OCI-LY7 (cell line): ENCODE results near the gene SMIM11. TPM values are rescaled to one million over a fixed set of nuclear protein-coding genes. Genes with fewer than 3 reads are reported as not detected.

Source experiments
- BruUV-seq: library from RNA; stranded (reverse); fragments of 400-500 nt; replicated peaks from 2 replicates; lab custom pipeline; 2021; lab: Mats Ljungman, UMichigan
- CTCF ChIA-PET: fragments of 300-600 bp; sonication (Branson Sonifier 250); formaldehyde crosslinking; loops from one replicate; lab custom pipeline; 2022; ENCODE audit warnings: antibody characterized with exemption; ENCODE audit not compliant: unreplicated experiment; lab: Charles Lee
- POLR2A ChIA-PET: fragments of 300-600 bp; sonication (Branson Sonifier 250); formaldehyde crosslinking; loops from one replicate; lab custom pipeline; 2022; ENCODE audit warnings: antibody characterized with exemption; lab: Charles Lee
- DNase-seq: peaks from one replicate; pipeline ENCODE4 v3.0.0-alpha.2; 2015; ENCODE audit warnings: low spot score
- H2AFZ ChIP-seq: fragments of 200-600 bp; sonication (generic), shearing (Covaris generic); 2 replicates; pipeline ENCODE4 v1.6.1; 2014; ENCODE audit warnings: mild to moderate bottlenecking, antibody characterized with exemption, low read length, moderate library complexity
- H3K27ac ChIP-seq: fragments of 200-600 bp; sonication (generic); 2 replicates; pipeline ENCODE4 v1.5.1; 2014; ENCODE audit warnings: mixed run types, low read depth, mild to moderate bottlenecking, moderate library complexity, low read length, inconsistent platforms; ENCODE audit not compliant: poor library complexity, severe bottlenecking
- H3K36me3 ChIP-seq: fragments of 200-600 bp; sonication (generic); 2 replicates; pipeline ENCODE4 v1.6.1; 2014; ENCODE audit warnings: mild to moderate bottlenecking, antibody characterized with exemption, low read length, moderate library complexity, mixed read lengths; ENCODE audit not compliant: insufficient read depth
- H3K4me1 ChIP-seq: fragments of 200-600 bp; sonication (generic); 2 replicates; pipeline ENCODE4 v1.5.1; 2014; ENCODE audit warnings: mild to moderate bottlenecking, low read length; ENCODE audit not compliant: insufficient read depth, poor library complexity, severe bottlenecking
- H3K4me2 ChIP-seq: fragments of 200-600 bp; sonication (generic); 2 replicates; pipeline ENCODE4 v1.6.1; 2014; ENCODE audit warnings: mild to moderate bottlenecking, low read length
- H3K4me3 ChIP-seq: fragments of 200-600 bp; sonication (generic); 2 replicates; pipeline ENCODE4 v1.5.1; 2014; ENCODE audit warnings: mild to moderate bottlenecking, low read depth, low read length; ENCODE audit not compliant: poor library complexity, severe bottlenecking
- H3K79me2 ChIP-seq: fragments of 200-600 bp; sonication (generic); 2 replicates; pipeline ENCODE4 v1.6.1; 2016; ENCODE audit warnings: low read depth, mild to moderate bottlenecking, low read length, moderate library complexity, mixed read lengths; ENCODE audit not compliant: insufficient read depth
- H3K9me2 ChIP-seq: fragments of 200-600 bp; sonication (generic); 2 replicates; pipeline ENCODE4 v1.6.1; 2016; ENCODE audit warnings: mild to moderate bottlenecking, low read length, mixed read lengths; ENCODE audit not compliant: insufficient read depth
- H3K9me3 ChIP-seq: fragments of 200-600 bp; sonication (generic); 2 replicates; pipeline ENCODE4 v1.6.1; 2014; ENCODE audit warnings: mild to moderate bottlenecking, mixed run types, low read length, mixed read lengths
- H4K20me1 ChIP-seq: fragments of 200-600 bp; sonication (generic); 2 replicates; pipeline ENCODE4 v1.6.1; 2014; ENCODE audit warnings: mild to moderate bottlenecking, antibody characterized with exemption, low read length, moderate library complexity, mixed read lengths; ENCODE audit not compliant: insufficient read depth
- EZH2phosphoT487 ChIP-seq: fragments of 200-600 bp; sonication (generic); IDR thresholded peaks from 2 replicates; pipeline ENCODE4 v1.6.1; 2018; ENCODE audit warnings: low read depth, borderline replicate concordance, mild to moderate bottlenecking, mixed run types, antibody characterized with exemption, low read length, moderate library complexity, mixed read lengths
- intact Hi-C: fragments of 100-400 bp; cut with micrococcal nuclease; formaldehyde crosslinking; loops from one replicate; pipeline ENCODE4 v1.10.0; 2022; ENCODE audit not compliant: unreplicated experiment
- total RNA-seq, 2 experiments: library from RNA; depleted of rRNA in 1 of 2; stranded (reverse); fragments of >200 nt in 1 of 2; shearing (Covaris generic) in 1 of 2; gene quantifications; 2 replicates each; pipeline ENCODE4 v1.2.3, GENCODE V29; 2014 to 2022
- TF ChIP-seq, protein P1 (sequence below): fragments of 200-600 bp; sonication (generic); conservative IDR thresholded peaks from 2 replicates; pipeline ENCODE4 v1.5.1; 2014; ENCODE audit warnings: mild to moderate bottlenecking, antibody characterized with exemption, low read length, moderate library complexity, mixed read lengths

SMIM11 gene
- total RNA-seq, 2 experiments from 2014 or later: 3.8 to 6.1 TPM

DNA sequence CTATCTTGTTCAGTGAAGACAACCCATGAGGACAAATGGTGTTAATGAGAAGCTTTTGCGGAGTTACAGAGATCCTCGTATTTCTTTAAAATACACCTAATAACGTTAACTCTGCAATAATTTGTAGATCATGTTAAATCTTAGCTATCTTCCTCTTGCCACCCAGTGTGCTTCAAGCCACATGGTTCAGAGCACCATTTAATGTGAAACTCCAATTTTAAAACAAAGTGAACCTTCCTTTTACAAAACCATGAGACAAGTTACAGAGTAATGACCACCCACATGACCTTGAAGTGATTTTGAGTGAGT is 13.2 kb upstream of the SMIM11 start:
- intact Hi-C loops: no loop called here
- CTCF ChIA-PET: no interaction called here
- H3K27ac ChIP-seq: no peak overlapping the region
- H4K20me1 ChIP-seq: no peaks in the 10 kb centered on the region
- no peaks in the 10 kb centered on the region for H3K9me2 ChIP-seq
- no peak overlapping the region for H3K4me3 ChIP-seq
- H3K36me3 ChIP-seq: no peaks in the 10 kb centered on the region
- H2AFZ ChIP-seq: peak overlapping the region; percentile 84
- H3K4me1 ChIP-seq: peaks cover 4% of the 10 kb centered on the region
- POLR2A ChIA-PET: interaction anchor here (0.6 to 1.5 kb wide), 2 partner anchors 11 to 448 kb away, joined by 4 to 6 read pairs; no protein-coding TSS in a partner anchor
- no TSS peak for BruUV-seq
- no peak overlapping the region for H3K4me2 ChIP-seq
- TF ChIP-seq EZH2phosphoT487: no peak
- TF ChIP-seq, protein P1, sequence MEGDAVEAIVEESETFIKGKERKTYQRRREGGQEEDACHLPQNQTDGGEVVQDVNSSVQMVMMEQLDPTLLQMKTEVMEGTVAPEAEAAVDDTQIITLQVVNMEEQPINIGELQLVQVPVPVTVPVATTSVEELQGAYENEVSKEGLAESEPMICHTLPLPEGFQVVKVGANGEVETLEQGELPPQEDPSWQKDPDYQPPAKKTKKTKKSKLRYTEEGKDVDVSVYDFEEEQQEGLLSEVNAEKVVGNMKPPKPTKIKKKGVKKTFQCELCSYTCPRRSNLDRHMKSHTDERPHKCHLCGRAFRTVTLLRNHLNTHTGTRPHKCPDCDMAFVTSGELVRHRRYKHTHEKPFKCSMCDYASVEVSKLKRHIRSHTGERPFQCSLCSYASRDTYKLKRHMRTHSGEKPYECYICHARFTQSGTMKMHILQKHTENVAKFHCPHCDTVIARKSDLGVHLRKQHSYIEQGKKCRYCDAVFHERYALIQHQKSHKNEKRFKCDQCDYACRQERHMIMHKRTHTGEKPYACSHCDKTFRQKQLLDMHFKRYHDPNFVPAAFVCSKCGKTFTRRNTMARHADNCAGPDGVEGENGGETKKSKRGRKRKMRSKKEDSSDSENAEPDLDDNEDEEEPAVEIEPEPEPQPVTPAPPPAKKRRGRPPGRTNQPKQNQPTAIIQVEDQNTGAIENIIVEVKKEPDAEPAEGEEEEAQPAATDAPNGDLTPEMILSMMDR: peak; percentile 66
- H3K79me2 ChIP-seq: no peaks in the 10 kb centered on the region
- DNase-seq: no peak
- peaks cover 5% of the 10 kb centered on the region; the same call in 1 of the 2 replicates for H3K9me3 ChIP-seq

DNA sequence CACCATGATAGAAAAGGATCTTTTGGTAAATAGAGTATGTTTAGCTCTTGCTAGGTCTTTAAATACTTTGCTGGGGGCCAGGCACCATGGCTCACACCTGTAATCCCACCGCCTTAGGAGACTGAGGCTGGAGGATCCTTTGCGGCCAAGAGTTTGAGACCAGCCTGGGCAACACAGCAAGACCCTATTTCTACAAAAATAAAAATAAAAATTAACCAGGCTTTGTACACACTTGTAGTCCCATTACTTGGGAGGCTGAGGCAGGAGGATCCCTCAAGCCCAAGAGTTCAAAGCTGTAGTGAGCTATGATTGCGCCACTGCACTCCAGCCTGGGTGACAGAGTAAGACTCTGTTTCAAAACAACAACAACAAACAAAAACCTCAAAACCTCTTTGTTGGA is 12.6 kb upstream of the SMIM11 start:
- Histone ChIP-seq H3K4me3 (no peak overlapping the region), H2AFZ (no peak overlapping the region), H3K36me3 (no peaks in the 10 kb centered on the region), H4K20me1 (no peaks in the 10 kb centered on the region), H3K4me2 (no peak overlapping the region), H3K79me2 (no peaks in the 10 kb centered on the region), H3K4me1 (peaks cover 4% of the 10 kb centered on the region), H3K27ac (no peak overlapping the region), H3K9me3 (peaks cover 5% of the 10 kb centered on the region; the same call in 1 of the 2 replicates), H3K9me2 (no peaks in the 10 kb centered on the region)
- no peak for TF ChIP-seq EZH2phosphoT487
- TF ChIP-seq, protein P1: no peak
- no peak for DNase-seq
- ChIA-PET POLR2A (interaction anchor here (0.6 to 1.5 kb wide), 2 partner anchors 10 to 449 kb away, joined by 4 to 6 read pairs; no protein-coding TSS in a partner anchor), CTCF (no interaction called here)
- intact Hi-C loops: no loop called here
- BruUV-seq: no TSS peak

GRCh38 chr21:34363733-34364132 is 11.6 kb upstream of the SMIM11 start, which contains the start of gene KCNE2:
KCNE2 (plus strand) TSS chr21:34364006; CDS start chr21:34370479, 6,473 bp downstream.
- H3K4me1 ChIP-seq: peaks cover 4% of the 10 kb centered on the region
- CTCF ChIA-PET: no interaction called here
- POLR2A ChIA-PET: no interaction called here
- no peak within 1 kb of the TSS for H2AFZ ChIP-seq
- no peak within 1 kb of the TSS for H3K27ac ChIP-seq
- H3K79me2 ChIP-seq: no peaks in the 10 kb centered on the region
- BruUV-seq: no TSS peak
- intact Hi-C loops: no loop called here
- peaks cover 4% of the 10 kb centered on the region; the same call in 1 of the 2 replicates for H3K9me3 ChIP-seq
- no peaks in the 10 kb centered on the region for H3K9me2 ChIP-seq
- H3K36me3 ChIP-seq: no peaks in the 10 kb centered on the region
- no peak within 1 kb of the TSS for H3K4me2 ChIP-seq
- TF ChIP-seq, protein P1: no peak
- TF ChIP-seq EZH2phosphoT487: no peak
- H3K4me3 ChIP-seq: no peak within 1 kb of the TSS
- no peak for DNase-seq
- H4K20me1 ChIP-seq: no peaks in the 10 kb centered on the region
